Measurements from ENCODE around the gene ST8SIA6.
"Not testable (repeated sequence)": the region's sequence is repeated elsewhere in the genome, so short reads cannot be mapped to it uniquely, and the experiment has no call there.

ST8SIA6 gene

GRCh38 chr10:17425584-17426262 is 28.7 kb downstream of the ST8SIA6 start:
- DNase-seq: peak; percentile 27

GRCh38 chr10:17423632-17424186 is 30.7 kb downstream of the ST8SIA6 start:
- no peak for DNase-seq

- no peak for DNase-seq
Observed at GRCh38 chr10:17422931-17423330, 31.5 kb downstream of the ST8SIA6 start.

GRCh38 chr10:17418249-17418648 is 36.1 kb downstream of the ST8SIA6 start:
- DNase-seq: no peak

- no peak for DNase-seq
Observed at GRCh38 chr10:17416442-17417211, 37.8 kb downstream of the ST8SIA6 start.

- DNase-seq: no peak
Observed at GRCh38 chr10:17415046-17415658, 39.2 kb downstream of the ST8SIA6 start.

GRCh38 chr10:17414484-17414883 is 39.9 kb downstream of the ST8SIA6 start:
- DNase-seq: no peak

- DNase-seq: no peak
Observed at GRCh38 chr10:17413876-17414275, 40.5 kb downstream of the ST8SIA6 start.

GRCh38 chr10:17412323-17412722 is 42.1 kb downstream of the ST8SIA6 start:
- DNase-seq: no peak

GRCh38 chr10:17410907-17411306 is 43.5 kb downstream of the ST8SIA6 start:
- DNase-seq: no peak

GRCh38 chr10:17409170-17409733 is 45.1 kb downstream of the ST8SIA6 start:
- no peak for DNase-seq

- no peak for DNase-seq
Observed at GRCh38 chr10:17407047-17407446, 47.3 kb downstream of the ST8SIA6 start.

GRCh38 chr10:17406036-17406834 is 48.2 kb downstream of the ST8SIA6 start:
- no peak for DNase-seq

GRCh38 chr10:17403161-17403560 is 51.2 kb downstream of the ST8SIA6 start:
- DNase-seq: no peak

- DNase-seq: not testable (repeated sequence)
Observed at GRCh38 chr10:17402040-17402439, 52.4 kb downstream of the ST8SIA6 start.

GRCh38 chr10:17396004-17396403 is 58.4 kb downstream of the ST8SIA6 start:
- DNase-seq: no peak

GRCh38 chr10:17394854-17395253 is 59.5 kb downstream of the ST8SIA6 start:
- DNase-seq: peak; percentile 6

- DNase-seq: no peak
Observed at GRCh38 chr10:17387861-17388503, 66.4 kb downstream of the ST8SIA6 start.

GRCh38 chr10:17386616-17387075 is 67.7 kb downstream of the ST8SIA6 start:
- DNase-seq: no peak

- no peak for DNase-seq
Observed at GRCh38 chr10:17386021-17386420, 68.4 kb downstream of the ST8SIA6 start.

GRCh38 chr10:17385066-17385465 is 69.3 kb downstream of the ST8SIA6 start:
- no peak for DNase-seq

All from stimulated activated naive CD4-positive, alpha-beta T cell treated with Interleukin-2 at 50 U/mL for 16 hours (primary cell).